Ammon's horn (tissue), 1 donor: ENCODE measurements around the gene DNAH6.

Experiments
- DNase-seq: peaks from one replicate; pipeline ENCODE4 v3.0.0-alpha.2; 2016; ENCODE audit warnings: low spot score

The DNAH6 gene

GRCh38 chr2:84799772-84800171 is 283.5 kb downstream of the DNAH6 start:
- DNase-seq: no peak

GRCh38 chr2:84800194-84800805 is 284.0 kb downstream of the DNAH6 start:
- DNase-seq: no peak

GRCh38 chr2:84801811-84802210 is 285.5 kb downstream of the DNAH6 start:
- DNase-seq: no peak

- DNase-seq: no peak
Measured at GRCh38 chr2:84805250-84805958, 289.1 kb downstream of the DNAH6 start.

GRCh38 chr2:84807063-84807485 is 290.8 kb downstream of the DNAH6 start:
- no peak for DNase-seq

GRCh38 chr2:84808279-84808678 is 292.0 kb downstream of the DNAH6 start:
- DNase-seq: no peak

GRCh38 chr2:84811839-84812431 is 295.6 kb downstream of the DNAH6 start:
- no peak for DNase-seq

- no peak for DNase-seq
Measured at GRCh38 chr2:84815146-84815545, 298.8 kb downstream of the DNAH6 start.

- no peak for DNase-seq
Measured at GRCh38 chr2:84816426-84817026, 300.2 kb downstream of the DNAH6 start.

GRCh38 chr2:84817239-84817655 is 300.9 kb downstream of the DNAH6 start:
- DNase-seq: no peak

GRCh38 chr2:84821806-84822205 is 305.5 kb downstream of the DNAH6 start:
- no peak for DNase-seq

- DNase-seq: no peak
Measured at GRCh38 chr2:84823229-84823628, 306.9 kb downstream of the DNAH6 start.

- no peak for DNase-seq
Measured at GRCh38 chr2:84823788-84824187, 307.5 kb downstream of the DNAH6 start.

- no peak for DNase-seq
Measured at GRCh38 chr2:84827978-84828575, 311.8 kb downstream of the DNAH6 start.

- DNase-seq: no peak
Measured at GRCh38 chr2:84829693-84830092, 313.4 kb downstream of the DNAH6 start.

- DNase-seq: peak; percentile 62
Measured at GRCh38 chr2:84830095-84830494, 313.8 kb downstream of the DNAH6 start.

GRCh38 chr2:84830758-84831500 is 314.6 kb downstream of the DNAH6 start:
- no peak for DNase-seq

- DNase-seq: peak; percentile 77
Measured at GRCh38 chr2:84832772-84833461, 316.6 kb downstream of the DNAH6 start.

- DNase-seq: no peak
Measured at GRCh38 chr2:84833481-84834150, 317.3 kb downstream of the DNAH6 start.

GRCh38 chr2:84836215-84836614 is 319.9 kb downstream of the DNAH6 start:
- DNase-seq: no peak
